Lower leg skin (tissue), 4 donors: ENCODE data around the gene DHX38. TPM values are rescaled to one million over a fixed set of nuclear protein-coding genes. Genes with fewer than 3 reads are reported as not detected.
"Not testable (repeated sequence)": the region's sequence is repeated elsewhere in the genome, so short reads cannot be mapped to it uniquely, and the experiment has no call there.

Experiments used
- DNase-seq, 2 donors: peaks; one replicate each; pipeline ENCODE4 v3.0.0-alpha.2; 2019; ENCODE audit warnings: low spot score in 2 of 2
- H3K4me3 ChIP-seq: fragments of 200-600 bp; sonication (generic); 2 replicates; pipeline ENCODE4 v1.5.1; 2017; ENCODE audit warnings: mild to moderate bottlenecking, low read depth; ENCODE audit not compliant: poor library complexity, severe bottlenecking
- CTCF ChIP-seq, 3 donors: fragments of 450-650 bp; IDR thresholded peaks; one replicate each; pipeline ENCODE4 v1.5.1; 2016; ENCODE audit warnings: antibody characterized with exemption in 3 of 3, mild to moderate bottlenecking in 3 of 3, moderate library complexity in 2 of 3
- POLR2A ChIP-seq, 2 donors: fragments of 450-650 bp; IDR thresholded peaks; one replicate each; pipeline ENCODE4 v1.6.1; 2016 to 2017; ENCODE audit warnings: antibody characterized with exemption in 2 of 2, mild to moderate bottlenecking in 1 of 2, moderate library complexity in 1 of 2
- WGBS, 2 donors: methylation state at CpG; one replicate each; pipeline ENCODE4 v1.1.5; 2018; 5-methylcytosine and 5-hydroxymethylcytosine counted together
- intact Hi-C: fragments of 100-400 bp; cut with DNase I; formaldehyde crosslinking; loops from one replicate; pipeline ENCODE4 v1.15.0; 2023; ENCODE audit warnings: low total_unique reads
- total RNA-seq, 4 donors: library from RNA; depleted of rRNA; stranded (reverse); fragments of >200 nt; gene quantifications; one replicate each; pipeline ENCODE4 v1.1.0, GENCODE V29; 2016

The DHX38 gene
- total RNA-seq, 4 donors from 2014 or later = 47.1 to 93.4 (median 51.2) TPM

DNA sequence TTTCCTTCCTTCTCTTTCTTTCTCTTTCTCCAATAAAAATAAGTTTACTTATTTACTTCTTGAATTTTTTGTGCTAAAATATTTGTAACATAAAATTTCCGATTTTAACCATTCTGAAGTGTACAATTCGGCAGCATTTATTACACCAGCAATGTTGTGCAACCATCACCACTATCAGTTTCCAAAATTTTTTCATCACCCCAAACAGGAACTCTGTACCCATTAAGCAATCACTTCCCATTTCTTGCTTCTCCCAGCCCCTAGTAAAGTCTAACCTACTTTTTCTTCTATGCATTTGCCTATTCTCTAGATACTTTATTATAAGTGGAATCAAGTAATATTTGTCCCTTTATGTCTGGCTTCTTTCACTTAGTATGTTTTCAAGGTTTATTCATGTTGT is 41.8 kb upstream of the DHX38 start:
- WGBS, 2 donors = 79 to 90% methylated on average over 2 of the region's 2 CpGs
- no peak for DNase-seq
- TF ChIP-seq CTCF (IDR thresholded peaks at IDR 0.05) = no peak
- no peak for TF ChIP-seq POLR2A (IDR thresholded peaks at IDR 0.05)
- no peak overlapping the region for H3K4me3 ChIP-seq
- intact Hi-C loops = no loop called here

GRCh38 chr16:72054254-72054847 is 39.3 kb upstream of the DHX38 start, which contains the start of gene HP:
Gene HP, plus strand, starts transcription at chr16:72054505. Its CDS starts 148 bp downstream, at chr16:72054653.
- intact Hi-C loops, H3K4me3 ChIP-seq, DNase-seq: not testable (repeated sequence)
- WGBS, 2 donors = 76 to 84% methylated on average over 5 of the region's 5 CpGs

DNA sequence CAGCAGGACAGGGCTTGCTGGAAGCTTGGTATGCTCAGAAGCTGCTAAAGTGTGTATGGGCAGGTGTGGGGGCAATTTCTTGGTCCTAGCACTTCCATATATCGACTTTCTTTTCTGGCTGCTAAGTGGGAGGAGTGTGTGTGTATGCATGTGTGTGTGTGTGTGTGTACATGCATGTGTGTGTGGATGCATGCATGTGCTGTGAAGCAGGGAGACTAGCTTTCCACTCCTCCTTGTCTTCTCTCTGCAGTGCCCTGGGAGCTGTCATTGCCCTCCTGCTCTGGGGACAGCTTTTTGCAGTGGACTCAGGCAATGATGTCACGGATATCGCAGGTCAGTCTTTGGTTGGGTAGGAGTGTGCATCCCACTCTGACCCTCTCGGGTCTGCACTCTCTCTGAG is 37.7 kb upstream of the DHX38 start:
- 82 to 89% methylated on average over 4 of the region's 4 CpGs for WGBS, 2 donors
- no peak overlapping the region for H3K4me3 ChIP-seq
- no peak for DNase-seq
- TF ChIP-seq CTCF (IDR thresholded peaks at IDR 0.05) = no peak
- TF ChIP-seq POLR2A (IDR thresholded peaks at IDR 0.05) = no peak
- intact Hi-C loops = no loop called here

DNA sequence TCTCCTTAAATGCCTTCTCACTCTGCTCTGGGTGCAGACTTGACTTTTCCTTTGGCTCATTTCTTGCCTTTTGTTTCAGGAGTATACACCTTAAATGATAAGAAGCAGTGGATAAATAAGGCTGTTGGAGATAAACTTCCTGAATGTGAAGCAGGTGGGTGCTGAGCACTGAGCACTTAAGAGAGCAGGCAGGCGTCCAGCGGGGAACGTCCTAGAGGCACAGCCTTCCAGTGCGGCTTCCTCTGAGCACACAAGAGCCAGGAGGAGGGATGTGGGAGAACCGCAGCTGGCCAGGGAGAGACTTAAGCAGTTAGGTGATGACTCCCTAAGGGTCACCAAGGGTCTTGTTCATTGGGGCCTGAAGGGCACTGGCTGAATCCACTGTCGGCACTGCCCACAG is 36.3 kb upstream of the DHX38 start:
- 96 to 100% methylated on average over 1 to 2 of the region's 6 CpGs for WGBS, 2 donors
- H3K4me3 ChIP-seq, intact Hi-C loops, DNase-seq: not testable (repeated sequence)

GRCh38 chr16:72059060-72059459 is 34.6 kb upstream of the DHX38 start:
- DNase-seq, H3K4me3 ChIP-seq, intact Hi-C loops: not testable (repeated sequence)
- WGBS, 2 donors = 75 to 81% methylated on average over 6 to 7 of the region's 7 CpGs

DNA sequence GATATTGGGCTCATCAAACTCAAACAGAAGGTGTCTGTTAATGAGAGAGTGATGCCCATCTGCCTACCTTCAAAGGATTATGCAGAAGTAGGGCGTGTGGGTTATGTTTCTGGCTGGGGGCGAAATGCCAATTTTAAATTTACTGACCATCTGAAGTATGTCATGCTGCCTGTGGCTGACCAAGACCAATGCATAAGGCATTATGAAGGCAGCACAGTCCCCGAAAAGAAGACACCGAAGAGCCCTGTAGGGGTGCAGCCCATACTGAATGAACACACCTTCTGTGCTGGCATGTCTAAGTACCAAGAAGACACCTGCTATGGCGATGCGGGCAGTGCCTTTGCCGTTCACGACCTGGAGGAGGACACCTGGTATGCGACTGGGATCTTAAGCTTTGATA is 33.2 kb upstream of the DHX38 start:
- intact Hi-C loops = no loop called here
- 93 to 98% methylated on average over 9 of the region's 9 CpGs for WGBS, 2 donors
- H3K4me3 ChIP-seq = no peak overlapping the region
- no peak for DNase-seq
- TF ChIP-seq CTCF (IDR thresholded peaks at IDR 0.05) = no peak
- no peak for TF ChIP-seq POLR2A (IDR thresholded peaks at IDR 0.05)

DNA sequence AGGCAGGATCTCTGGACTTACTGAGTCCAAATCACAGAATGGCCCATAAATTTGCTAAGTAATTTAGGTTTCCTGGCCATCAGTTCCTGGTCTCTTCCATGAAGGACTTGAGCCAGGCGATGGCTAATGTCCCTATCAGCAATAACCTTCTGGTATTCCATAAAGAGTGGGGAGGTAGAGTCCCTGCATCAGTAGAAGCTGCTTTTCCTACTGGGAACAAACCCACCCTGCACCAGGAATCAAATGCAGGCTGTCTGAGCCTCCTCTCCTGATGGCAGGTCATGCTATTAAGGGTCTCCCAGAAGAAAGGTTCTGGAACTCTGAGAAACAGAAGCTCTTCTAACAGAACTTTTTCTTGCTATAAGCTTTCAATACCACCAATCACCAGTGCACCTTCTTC is 32.1 kb upstream of the DHX38 start:
- H3K4me3 ChIP-seq = no peak overlapping the region
- TF ChIP-seq CTCF (IDR thresholded peaks at IDR 0.05) = no peak
- DNase-seq = no peak
- WGBS, 2 donors = 100% methylated on average over 1 of the region's 1 CpG
- intact Hi-C loops = no loop called here
